ENCODE results near the gene PRICKLE3.
"Not testable (repeated sequence)": the region's sequence is repeated elsewhere in the genome, so short reads cannot be mapped to it uniquely, and the experiment has no call there.

Gene PRICKLE3

DNA sequence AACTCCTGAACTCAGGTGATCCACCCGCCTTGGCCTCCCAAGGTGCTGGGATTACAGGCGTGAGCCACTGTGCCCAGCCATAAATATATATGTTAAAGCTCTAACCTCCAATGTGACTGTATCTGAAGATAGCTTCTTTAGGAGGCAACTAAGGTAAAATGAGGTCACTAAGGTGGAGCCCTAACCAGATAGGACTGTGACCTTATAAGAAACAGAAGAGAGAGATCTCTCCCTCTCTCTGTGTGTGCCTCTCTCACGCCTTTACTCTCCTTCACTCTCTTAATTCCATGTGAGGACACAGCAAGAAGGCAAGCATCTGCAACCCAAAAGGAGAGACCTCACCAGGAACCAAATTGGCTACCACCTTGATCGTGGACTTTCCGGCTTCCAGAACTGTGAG, 24.5 kb downstream of the PRICKLE3 start:
- no peak for DNase-seq

- no peak for DNase-seq
Measured at GRCh38 chrX:49160908-49161307, 25.3 kb downstream of the PRICKLE3 start.

- DNase-seq: no peak
Measured at GRCh38 chrX:49157194-49157593, 29.0 kb downstream of the PRICKLE3 start.

DNA sequence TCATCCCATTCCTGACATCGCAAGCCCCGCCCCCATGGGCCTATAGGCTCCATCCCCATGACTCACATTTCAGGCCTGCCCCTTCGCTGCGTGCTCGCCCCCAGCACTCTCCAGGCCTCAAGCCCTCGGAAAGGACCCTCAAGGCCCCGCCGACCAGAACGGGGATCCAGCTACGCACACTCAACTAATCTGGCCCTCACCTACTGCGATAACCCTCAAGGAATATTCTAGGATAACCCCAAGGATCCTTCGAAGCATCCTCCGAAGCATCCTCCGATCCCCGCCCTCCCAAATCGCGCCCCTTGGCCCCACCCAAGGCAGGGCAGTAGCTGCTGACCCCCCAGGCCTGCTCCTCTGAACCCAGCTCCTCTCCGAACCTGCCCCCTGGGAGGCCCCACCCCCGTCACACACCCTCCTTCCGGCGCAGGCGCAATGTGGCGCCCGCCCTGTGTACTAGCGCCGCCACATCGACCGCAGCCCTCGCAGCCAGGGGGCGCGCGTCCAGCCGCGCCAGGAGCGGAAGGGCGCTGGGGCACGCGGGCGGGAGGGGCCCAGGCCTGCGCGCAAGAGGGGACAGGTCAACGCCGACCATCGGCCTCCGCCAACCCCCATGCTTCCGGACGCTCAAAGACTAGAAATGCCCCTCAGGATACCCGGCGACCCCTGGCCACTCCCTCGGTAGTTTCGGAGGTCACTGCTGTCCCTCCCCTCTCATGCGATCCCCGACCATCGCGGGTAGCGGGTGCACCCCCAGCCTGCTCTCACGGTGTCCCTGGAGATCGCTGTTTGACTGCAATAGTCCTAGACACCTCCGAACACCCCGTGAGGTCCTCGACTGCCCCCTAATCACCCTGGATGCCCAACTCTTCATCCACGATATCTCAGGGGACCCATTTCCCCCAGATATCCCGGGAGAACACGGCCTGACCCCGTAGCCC, 30.0 kb downstream of the PRICKLE3 start:
- peak; percentile 7 to 87 (median 72) for DNase-seq

DNA sequence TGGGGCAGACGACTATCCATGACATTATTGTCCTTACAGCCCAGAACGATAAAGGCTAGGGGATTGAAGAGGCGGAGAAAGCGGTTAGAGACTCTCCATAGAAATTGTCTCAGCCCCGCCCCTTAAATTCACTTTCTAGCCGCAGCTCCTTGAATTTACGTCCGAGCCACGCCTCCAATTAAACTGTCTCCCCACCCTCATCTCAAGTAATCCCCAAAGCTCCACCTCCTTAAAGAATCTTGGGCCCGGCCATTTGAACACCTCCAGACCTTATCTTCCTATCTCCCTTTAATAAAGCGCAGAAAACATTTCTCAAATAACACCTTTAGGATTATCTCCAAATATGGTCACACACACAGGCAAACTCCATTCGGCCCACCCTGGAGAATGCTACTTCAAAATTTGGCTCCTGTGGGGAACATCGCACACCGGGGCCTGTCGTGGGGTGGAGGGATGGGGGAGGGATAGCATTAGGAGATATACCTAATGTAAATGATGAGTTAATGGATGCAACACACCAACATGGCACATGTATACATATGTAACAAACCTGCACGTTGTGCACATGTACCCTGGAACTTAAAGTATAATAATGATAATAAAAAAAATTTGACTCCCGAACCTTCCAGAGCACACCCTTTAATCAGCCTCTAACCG, 30.8 kb downstream of the PRICKLE3 start:
- peak in 14 of 51 donors; percentile 4 to 50 (median 8) for DNase-seq

DNA sequence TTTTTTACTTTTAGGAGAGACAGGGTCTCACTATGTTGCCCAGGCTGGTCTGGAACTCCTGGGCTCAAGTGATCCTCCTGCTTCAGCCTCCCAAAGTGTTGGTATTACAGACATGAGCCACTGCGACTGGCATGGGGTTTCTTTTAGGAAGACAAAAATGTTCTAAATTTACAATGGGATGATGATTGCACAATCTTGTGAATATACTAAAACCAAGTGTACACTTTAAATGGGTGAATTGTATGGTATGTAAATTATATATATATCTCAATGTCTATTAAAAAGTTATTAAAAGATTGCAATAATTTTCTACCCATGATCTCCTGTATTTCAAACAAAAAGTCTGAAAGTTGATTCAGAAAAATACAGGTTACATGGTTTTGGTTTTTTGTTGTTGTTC, 32.7 kb downstream of the PRICKLE3 start:
- no peak for DNase-seq

DNA sequence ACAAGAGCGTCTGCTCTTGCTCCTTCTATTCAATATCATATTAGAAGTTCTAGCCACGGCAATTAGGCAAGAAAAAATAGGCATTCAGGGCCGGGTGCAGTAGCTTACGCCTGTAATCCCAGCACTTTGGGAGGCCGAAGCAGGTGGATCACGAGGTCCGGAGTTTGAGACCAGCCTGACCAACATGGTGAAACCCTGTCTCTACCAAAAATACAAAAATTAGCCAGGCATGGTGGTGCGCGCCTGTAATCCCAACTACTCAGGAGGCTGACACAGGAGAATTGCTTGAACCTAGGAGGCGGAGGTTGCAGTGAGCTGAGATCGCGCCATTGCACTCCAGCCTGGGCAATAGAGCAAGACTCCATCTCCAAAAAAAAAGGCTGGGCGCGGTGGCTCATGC, 36.9 kb downstream of the PRICKLE3 start:
- DNase-seq: not testable (repeated sequence)

- DNase-seq: not testable (repeated sequence)
Measured at GRCh38 chrX:49148390-49149100, 37.6 kb downstream of the PRICKLE3 start.

GRCh38 chrX:49147936-49148335, 38.2 kb downstream of the PRICKLE3 start:
- no peak for DNase-seq

DNA sequence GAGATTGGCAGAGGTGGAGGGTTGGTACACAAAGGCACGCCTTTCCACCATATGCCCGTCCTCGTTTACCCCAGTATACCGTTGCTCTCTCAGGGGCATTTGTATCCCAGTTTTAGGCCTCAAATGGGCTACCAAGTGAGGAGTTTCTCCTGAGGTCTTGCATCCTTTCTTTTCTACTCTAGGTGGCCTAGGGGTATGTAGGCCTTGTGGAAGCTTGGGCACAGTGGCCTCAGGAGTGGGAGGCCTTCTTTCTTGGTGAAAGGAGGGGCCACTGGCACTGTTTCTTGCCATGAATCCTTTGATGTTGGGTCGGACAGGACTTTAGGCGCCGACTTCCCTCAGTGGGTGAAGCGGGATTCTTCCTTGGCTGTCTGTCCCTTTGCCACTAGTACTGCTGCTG, 38.9 kb downstream of the PRICKLE3 start:
- no peak for DNase-seq

GRCh38 chrX:49143154-49143553, 43.0 kb downstream of the PRICKLE3 start:
- not testable (repeated sequence) for DNase-seq

GRCh38 chrX:49142264-49142663, 43.9 kb downstream of the PRICKLE3 start:
- peak in 1 of 51 donors; percentile 0 for DNase-seq

GRCh38 chrX:49139713-49140112, 46.5 kb downstream of the PRICKLE3 start:
- DNase-seq: no peak

DNA sequence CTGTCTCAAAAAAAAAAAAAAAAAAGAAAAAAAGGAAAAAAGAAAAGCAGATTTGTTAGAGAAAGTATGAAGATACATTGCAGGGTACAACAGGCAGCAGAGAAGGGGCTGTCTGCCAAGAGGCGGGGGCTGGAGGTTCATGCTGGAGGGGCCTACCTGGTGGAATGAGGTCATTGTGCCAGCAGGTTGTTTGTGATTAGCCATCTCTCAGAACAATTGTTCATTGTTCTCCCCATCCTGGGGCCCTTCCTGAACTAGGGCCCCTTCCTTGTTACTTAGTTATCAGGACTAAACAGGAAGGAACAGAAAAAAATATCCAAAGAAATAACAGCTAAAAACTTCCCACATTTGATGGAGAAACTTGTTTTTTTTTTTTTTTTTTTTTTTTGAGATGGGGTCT, 48.7 kb downstream of the PRICKLE3 start:
- DNase-seq: no peak

GRCh38 chrX:49133759-49134158, 52.4 kb downstream of the PRICKLE3 start:
- no peak for DNase-seq

DNA sequence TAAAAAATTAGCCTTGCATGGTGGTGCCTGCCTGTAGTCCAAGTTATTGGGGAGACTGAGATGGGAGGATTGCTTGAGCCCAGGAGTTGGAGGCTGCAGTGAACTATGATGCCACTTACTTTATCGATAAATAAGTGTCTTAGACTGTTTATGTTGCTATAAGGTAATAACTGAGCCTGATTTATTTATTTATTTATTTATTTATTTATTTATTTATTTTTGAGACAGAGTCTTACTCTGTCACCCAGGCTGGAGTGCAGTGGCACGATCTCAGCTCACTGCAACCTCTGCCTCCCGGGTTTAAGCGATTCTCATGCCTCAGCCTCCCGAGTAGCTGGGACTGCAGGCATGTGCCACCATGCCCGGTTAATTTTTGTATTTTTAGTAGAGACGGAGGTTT, 53.9 kb downstream of the PRICKLE3 start:
- DNase-seq: not testable (repeated sequence)

DNA sequence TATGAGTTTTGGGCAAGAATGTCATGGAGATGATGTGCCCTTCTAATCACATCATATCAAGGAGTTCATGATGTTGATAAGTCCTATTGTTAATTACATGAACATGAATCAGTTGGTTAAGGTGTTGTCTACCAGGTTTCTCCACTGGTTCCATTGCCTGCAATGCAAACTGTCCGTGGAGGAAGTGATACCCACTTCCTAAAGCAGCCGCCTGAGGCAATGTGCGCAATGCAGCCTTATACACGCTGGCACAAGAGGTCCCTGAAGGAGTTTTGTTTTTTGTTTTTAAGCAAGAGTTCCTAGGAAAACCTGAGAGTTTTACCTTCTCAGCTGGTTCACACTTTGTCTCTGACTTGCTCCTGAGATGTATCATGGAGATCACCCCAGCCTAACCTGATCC, 56.7 kb downstream of the PRICKLE3 start:
- DNase-seq: no peak

DNA sequence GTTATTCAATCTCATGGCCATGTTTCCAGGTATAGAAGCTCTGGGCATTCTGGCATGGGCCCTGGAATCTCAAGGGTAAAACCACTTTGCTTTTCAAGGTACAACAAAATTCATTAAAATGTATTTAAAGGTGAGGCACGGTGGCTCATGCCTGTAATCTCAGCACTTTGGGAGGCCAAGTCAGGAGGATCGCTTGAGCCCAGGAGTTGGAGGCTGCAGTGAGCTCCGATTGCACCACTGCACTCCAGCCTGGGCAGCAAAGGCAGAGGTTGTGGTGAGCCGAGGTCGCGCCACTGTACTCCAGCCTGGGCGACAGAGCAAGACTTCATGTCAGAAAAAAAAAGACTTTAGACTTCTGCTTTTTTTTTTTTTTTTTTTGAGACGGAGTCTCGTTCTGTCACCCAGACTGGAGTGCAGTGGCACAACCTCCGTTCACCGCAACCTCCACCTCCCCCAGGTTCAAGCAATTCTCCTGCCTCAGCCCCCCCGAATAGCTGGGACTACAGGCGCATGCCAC, 58.4 kb downstream of the PRICKLE3 start:
- not testable (repeated sequence) for DNase-seq
